A549 (cell line): ENCODE results near the gene KCNMA1. TPM values are rescaled to one million over a fixed set of nuclear protein-coding genes. Genes with fewer than 3 reads are reported as not detected.
A peak's percentile ranks its signal among the peaks of the same experiment; 100 is the strongest.

Experiments used
- ATAC-seq, 2 experiments: fragments of 200-7000 bp in 1 of 2; fragments of >200 bp in 1 of 2; cut with Nextera tagmentation in 1 of 2; cut with Tn5 transposase in 1 of 2; 3 replicates each; pipeline versions ENCODE4 v1.8.0 to v1.9.1; 2018 to 2020; ENCODE audit warnings: mild to moderate bottlenecking in 1 of 2, moderate library complexity in 1 of 2
- CTCF ChIA-PET: fragments of 300-600 bp; sonication (Branson Sonifier 250); formaldehyde crosslinking; extraction: SDS; loops from one replicate; lab custom pipeline; 2021; ENCODE audit warnings: antibody characterized with exemption, inconsistent platforms; lab: Yijun Ruan, JAX
- POLR2A ChIA-PET: fragments of 350-600 bp; formaldehyde crosslinking; extraction: SDS; loops from one replicate; lab custom pipeline; 2021; ENCODE audit warnings: antibody characterized with exemption, inconsistent platforms; lab: Yijun Ruan, JAX
- DNase-seq, 2 experiments: peaks; one replicate each; pipeline versions ENCODE4 v3.0.0 to v3.0.0-alpha.2; 2011 to 2016; ENCODE audit warnings: low read depth in 1 of 2, low spot score in 1 of 2
- FAIRE-seq: peaks from 2 replicates; lab custom pipeline; 2011; peaks lifted over from hg19 to GRCh38; lab: Jason Lieb, UNC
- H3K27ac ChIP-seq, 2 experiments: fragments of >200 bp; sonication (Bioruptor Twin); formaldehyde crosslinking; 3 replicates each; pipeline ENCODE4 v1.5.1; 2016 to 2017
- H3K4me1 ChIP-seq: fragments of >200 bp; sonication (Bioruptor Twin); formaldehyde crosslinking; 3 replicates; pipeline ENCODE4 v1.6.1; 2016
- H3K4me2 ChIP-seq: fragments of >200 bp; sonication (Bioruptor Twin); formaldehyde crosslinking; 3 replicates; pipeline ENCODE4 v1.6.1; 2016
- H3K4me3 ChIP-seq: fragments of >200 bp; sonication (Bioruptor Twin); formaldehyde crosslinking; 3 replicates; pipeline ENCODE4 v1.5.1; 2016
- H3K9me3 ChIP-seq: fragments of >200 bp; sonication (Bioruptor Twin); formaldehyde crosslinking; 3 replicates; pipeline ENCODE4 v1.6.1; 2016
- BHLHE40 ChIP-seq: IDR thresholded peaks from 2 replicates; pipeline ENCODE4 v1.6.1; 2012; ENCODE audit warnings: low read depth, low read length, inconsistent platforms
- CBX8 ChIP-seq: fragments of 200-600 bp; sonication (generic); IDR thresholded peaks from 2 replicates; pipeline ENCODE4 v1.6.1; 2016
- CHD2 ChIP-seq: fragments of 150-350 bp; IDR thresholded peaks from 2 replicates; pipeline ENCODE4 v1.6.1; 2014; ENCODE audit warnings: low read length; ENCODE audit not compliant: partially characterized antibody
- CHD4 ChIP-seq: fragments of 200-600 bp; sonication (generic); IDR thresholded peaks from 2 replicates; pipeline ENCODE4 v1.6.1; 2016; ENCODE audit warnings: antibody characterized with exemption, mild to moderate bottlenecking, borderline replicate concordance
- CTCF ChIP-seq: fragments of >200 bp; sonication (Bioruptor Twin); formaldehyde crosslinking; IDR thresholded peaks from 3 replicates; pipeline ENCODE4 v1.5.1; 2016
- ELK1 ChIP-seq: fragments of 150-350 bp; IDR thresholded peaks from 2 replicates; pipeline ENCODE4 v1.6.1; 2014; ENCODE audit warnings: low read depth, mild to moderate bottlenecking, low read length
- EP300 ChIP-seq, 2 experiments: fragments of >200 bp; sonication (Bioruptor Twin); formaldehyde crosslinking; IDR thresholded peaks; 2 replicates in 1 of 2; 3 replicates in 1 of 2; pipeline ENCODE4 v1.6.1; 2016 to 2017
- ESRRA ChIP-seq: fragments of 150-350 bp; IDR thresholded peaks from 2 replicates; pipeline ENCODE4 v1.6.1; 2014; ENCODE audit warnings: mild to moderate bottlenecking, low read length, borderline replicate concordance
- FOSL2 ChIP-seq, 2 experiments: fragments of 450-650 bp in 1 of 2; fragments of >200 bp in 1 of 2; sonication (Bioruptor Twin) in 1 of 2; formaldehyde crosslinking; IDR thresholded peaks; 2 replicates each; pipeline versions ENCODE4 v1.5.0 to v1.6.1; 2016 to 2020; ENCODE audit warnings: mild to moderate bottlenecking in 1 of 2, moderate library complexity in 1 of 2
- FOXS1 ChIP-seq: fragments of 250-450 bp; sonication (Bioruptor Pico); IDR thresholded peaks from 2 replicates; pipeline ENCODE4 v1.5.0; 2020; ENCODE audit warnings: mild to moderate bottlenecking, moderate library complexity
- HOXB5 ChIP-seq: fragments of 250-450 bp; sonication (Bioruptor Pico); IDR thresholded peaks from 2 replicates; pipeline ENCODE4 v1.5.0; 2020; ENCODE audit warnings: mild to moderate bottlenecking, moderate library complexity
- MAZ ChIP-seq: fragments of 150-350 bp; IDR thresholded peaks from 2 replicates; pipeline ENCODE4 v1.6.1; 2014; ENCODE audit warnings: antibody characterized with exemption, low read depth, low read length, borderline replicate concordance
- MYC ChIP-seq: IDR thresholded peaks from 2 replicates; pipeline ENCODE4 v1.6.1; 2012; ENCODE audit warnings: mild to moderate bottlenecking, inconsistent platforms, low read length, improper control_type of control experiment, borderline replicate concordance
- NR3C1 ChIP-seq: fragments of >200 bp; sonication (Bioruptor Twin); formaldehyde crosslinking; IDR thresholded peaks from 3 replicates; pipeline ENCODE4 v1.6.1; 2017
- PHF8 ChIP-seq: fragments of 200-600 bp; sonication (generic); IDR thresholded peaks from 2 replicates; pipeline ENCODE4 v1.6.1; 2016; ENCODE audit warnings: low read depth, mild to moderate bottlenecking, antibody characterized with exemption, moderate library complexity, borderline replicate concordance
- RCOR1 ChIP-seq: fragments of 150-350 bp; IDR thresholded peaks from 2 replicates; pipeline ENCODE4 v1.6.1; 2014; ENCODE audit warnings: antibody characterized with exemption, low read length, low read depth
- RFX5 ChIP-seq: fragments of 450-650 bp; IDR thresholded peaks from 2 replicates; pipeline ENCODE4 v1.7.1; 2014; ENCODE audit warnings: antibody characterized with exemption, mild to moderate bottlenecking, moderate library complexity
- SMC3 ChIP-seq: fragments of >200 bp; sonication (Bioruptor Twin); formaldehyde crosslinking; IDR thresholded peaks from 3 replicates; pipeline ENCODE4 v1.6.1; 2018; ENCODE audit warnings: inconsistent platforms
- SREBF2 ChIP-seq: fragments of 450-650 bp; IDR thresholded peaks from 2 replicates; pipeline ENCODE4 v1.6.1; 2014; ENCODE audit warnings: mild to moderate bottlenecking, moderate library complexity
- ZC3H11A ChIP-seq: fragments of 450-650 bp; IDR thresholded peaks from 2 replicates; pipeline ENCODE4 v1.6.1; 2014; ENCODE audit warnings: antibody characterized with exemption, mild to moderate bottlenecking
- ZFP36 ChIP-seq: fragments of 450-650 bp; IDR thresholded peaks from 2 replicates; pipeline ENCODE4 v1.6.1; 2014; ENCODE audit warnings: borderline replicate concordance; ENCODE audit not compliant: partially characterized antibody
- ZNF302 ChIP-seq: fragments of 250-450 bp; sonication (Bioruptor Pico); IDR thresholded peaks from 2 replicates; pipeline ENCODE4 v1.9.0; 2021; ENCODE audit warnings: inconsistent platforms, mild to moderate bottlenecking, moderate library complexity
- WGBS: methylation state at CpG from one replicate; pipeline ENCODE4 v1.1.6; 2017; ENCODE audit errors: missing lambda C conversion rate; 5-methylcytosine and 5-hydroxymethylcytosine counted together
- polyA plus RNA-seq, 4 experiments: library from polyadenylated mRNA; depleted of rRNA in 3 of 4; stranded (reverse); fragments of >200 nt; fragmentation: RNase III in 1 of 4; extraction: RNeasy Plus Mini Kit Qiagen cat#74134 plus additional on column Dnase treatment in 1 of 4; gene quantifications; 2 replicates in 3 of 4; 3 replicates in 1 of 4; pipeline ENCODE4 v1.2.3, GENCODE V29; 2011 to 2017
- TF ChIP-seq, protein P1 (sequence below): fragments of 450-650 bp; IDR thresholded peaks from 2 replicates; pipeline ENCODE4 v1.6.1; 2014; ENCODE audit warnings: antibody characterized with exemption
- TF ChIP-seq, protein P2 (sequence below): IDR thresholded peaks from 2 replicates; pipeline ENCODE4 v1.6.1; 2012
- TF ChIP-seq, protein P3 (sequence below): fragments of >200 bp; sonication (Bioruptor Twin); formaldehyde crosslinking; IDR thresholded peaks from 2 replicates; pipeline ENCODE4 v1.6.1; 2016

KCNMA1 gene
- polyA plus RNA-seq, 2 of the 4 experiments (the other 2 are of a cell fraction) = 14.9 to 30.6 TPM

- DNase-seq = no peak
- no peak for FAIRE-seq
- Histone ChIP-seq H3K4me2 (peak overlapping the region; percentile 6; the same call in 1 of the 3 replicates), H3K9me3 (no peaks in the 10 kb centered on the region), H3K27ac (no peak overlapping the region), H3K4me3 (no peak overlapping the region), H3K4me1 (peaks cover 11% of the 10 kb centered on the region; the same call in 1 of the 3 replicates)
- no peak for TF ChIP-seq NR3C1
- no peak for TF ChIP-seq HOXB5
- no peak for TF ChIP-seq CBX8
- TF ChIP-seq MAZ = no peak
- no peak for TF ChIP-seq ZFP36
- TF ChIP-seq, protein P1, sequence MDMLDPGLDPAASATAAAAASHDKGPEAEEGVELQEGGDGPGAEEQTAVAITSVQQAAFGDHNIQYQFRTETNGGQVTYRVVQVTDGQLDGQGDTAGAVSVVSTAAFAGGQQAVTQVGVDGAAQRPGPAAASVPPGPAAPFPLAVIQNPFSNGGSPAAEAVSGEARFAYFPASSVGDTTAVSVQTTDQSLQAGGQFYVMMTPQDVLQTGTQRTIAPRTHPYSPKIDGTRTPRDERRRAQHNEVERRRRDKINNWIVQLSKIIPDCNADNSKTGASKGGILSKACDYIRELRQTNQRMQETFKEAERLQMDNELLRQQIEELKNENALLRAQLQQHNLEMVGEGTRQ = no peak
- TF ChIP-seq RFX5 = no peak
- no peak for TF ChIP-seq ELK1
- TF ChIP-seq, protein P2, sequence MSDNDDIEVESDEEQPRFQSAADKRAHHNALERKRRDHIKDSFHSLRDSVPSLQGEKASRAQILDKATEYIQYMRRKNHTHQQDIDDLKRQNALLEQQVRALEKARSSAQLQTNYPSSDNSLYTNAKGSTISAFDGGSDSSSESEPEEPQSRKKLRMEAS = no peak
- TF ChIP-seq, protein P3, sequence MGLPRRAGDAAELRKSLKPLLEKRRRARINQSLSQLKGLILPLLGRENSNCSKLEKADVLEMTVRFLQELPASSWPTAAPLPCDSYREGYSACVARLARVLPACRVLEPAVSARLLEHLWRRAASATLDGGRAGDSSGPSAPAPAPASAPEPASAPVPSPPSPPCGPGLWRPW = no peak
- no peak for TF ChIP-seq FOXS1 (CRISPR knock-in tag)
- no peak for TF ChIP-seq CHD4
- no peak for TF ChIP-seq CTCF
- TF ChIP-seq SMC3 = no peak
- ChIA-PET POLR2A (no interaction called here), CTCF (interaction anchor here (1.9 to 2.0 kb wide), 2 partner anchors 23 to 101 kb away, joined by 7 read pairs; no protein-coding TSS in a partner anchor)
- ATAC-seq = peak; percentile 41 to 70; a peak in 3 of 6 replicates
- 57% methylated on average over 5 of the region's 5 CpGs for WGBS
Observed at GRCh38 chr10:77274046-77274795, 363.4 kb downstream of the KCNMA1 start.

GRCh38 chr10:77269163-77269562 is 368.4 kb downstream of the KCNMA1 start:
- FAIRE-seq (no peak), DNase-seq (no peak), ATAC-seq (no peak)
- ChIA-PET POLR2A (no interaction called here), CTCF (interaction anchor here (1.9 kb wide), 1 partner anchor 18 kb away, joined by 5 read pairs; no protein-coding TSS in a partner anchor)
- TF ChIP-seq ZC3H11A (no peak), RCOR1 (no peak)
- TF ChIP-seq, protein P3 = no peak
- Histone ChIP-seq H3K4me1 (peaks cover 6% of the 10 kb centered on the region; the same call in 1 of the 3 replicates), H3K27ac (no peak overlapping the region), H3K4me3 (no peak overlapping the region), H3K9me3 (no peaks in the 10 kb centered on the region), H3K4me2 (no peak overlapping the region)

DNA sequence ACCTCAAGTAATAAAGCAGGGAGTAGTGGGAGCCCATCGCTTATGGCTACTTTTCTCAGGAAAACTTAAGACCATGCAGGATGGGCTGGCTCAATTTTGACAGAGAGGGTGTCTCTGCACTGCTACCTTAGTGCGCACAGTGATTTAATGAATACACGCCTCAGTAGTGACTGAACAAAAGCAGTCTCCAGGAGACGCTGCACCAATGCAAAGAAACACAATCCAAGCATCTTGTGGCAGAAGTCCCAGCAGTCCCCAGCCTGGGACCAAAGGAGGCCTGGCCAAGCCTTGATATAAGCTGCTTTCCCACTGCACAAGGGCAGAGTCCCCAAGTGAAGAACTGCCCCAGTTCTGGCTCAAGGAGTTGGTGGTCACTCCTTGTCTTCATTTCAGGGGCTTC is 368.9 kb downstream of the KCNMA1 start:
- TF ChIP-seq FOSL2 (IDR thresholded peaks at IDR 0.05) = no peak
- no peak for TF ChIP-seq FOSL2 (CRISPR knock-in tag; IDR thresholded peaks at IDR 0.05)
- TF ChIP-seq CHD4 = no peak
- no peak for TF ChIP-seq CHD2
- no peak for TF ChIP-seq ZNF302
- TF ChIP-seq SMC3 = no peak
- no peak for TF ChIP-seq MYC
- no peak for TF ChIP-seq EP300 (IDR thresholded peaks at IDR 0.05)
- TF ChIP-seq, protein P2 = no peak
- no peak for TF ChIP-seq PHF8
- no peak for TF ChIP-seq RFX5
- no peak for TF ChIP-seq ESRRA
- no peak for TF ChIP-seq BHLHE40
- no peak for TF ChIP-seq SREBF2
- no peak for FAIRE-seq
- no peak for ATAC-seq
- H3K9me3 ChIP-seq = no peaks in the 10 kb centered on the region
- 84% methylated on average over 4 of the region's 4 CpGs for WGBS
- no peak overlapping the region for H3K4me3 ChIP-seq
- DNase-seq = no peak
- POLR2A ChIA-PET = no interaction called here
- CTCF ChIA-PET = interaction anchor here (1.9 kb wide), 1 partner anchor 18 kb away, joined by 5 read pairs; no protein-coding TSS in a partner anchor
- no peak overlapping the region for H3K27ac ChIP-seq
- peaks cover 2% of the 10 kb centered on the region; the same call in 1 of the 3 replicates for H3K4me1 ChIP-seq
- no peak overlapping the region for H3K4me2 ChIP-seq
